GM06990 (cell line): Measurements from ENCODE around the gene ARMC8.

Source experiments
- DNase-seq: peaks from one replicate; pipeline ENCODE4 v3.0.0-alpha.2; 2011; ENCODE audit not compliant: insufficient read length; ENCODE audit errors: extremely low read depth
- H3K27me3 ChIP-seq: replicated peaks from 2 replicates; pipeline ENCODE4 v1.6.0; 2011; ENCODE audit warnings: low read length; ENCODE audit not compliant: control insufficient read depth, insufficient read depth
- H3K36me3 ChIP-seq: 2 replicates; pipeline ENCODE4 v1.5.1; 2011; ENCODE audit warnings: low read length; ENCODE audit not compliant: control insufficient read depth, insufficient read depth
- H3K4me3 ChIP-seq: replicated peaks from 2 replicates; pipeline ENCODE4 v1.5.1; 2011; ENCODE audit warnings: low read depth, mild to moderate bottlenecking, control low read depth, low read length
- CTCF ChIP-seq: IDR thresholded peaks from 2 replicates; pipeline ENCODE4 v1.5.1; 2011; ENCODE audit warnings: low read length, control low read depth, mild to moderate bottlenecking, inconsistent platforms; ENCODE audit not compliant: insufficient read depth, poor library complexity, severe bottlenecking

ARMC8 gene

GRCh38 chr3:138227650-138228049 lies 40.5 kb downstream of the ARMC8 start:
- H3K4me3 ChIP-seq: no peak overlapping the region
- no peaks in the 10 kb centered on the region for H3K27me3 ChIP-seq
- no peak for TF ChIP-seq CTCF
- peaks cover 13% of the 10 kb centered on the region for H3K36me3 ChIP-seq
- no peak for DNase-seq

DNA sequence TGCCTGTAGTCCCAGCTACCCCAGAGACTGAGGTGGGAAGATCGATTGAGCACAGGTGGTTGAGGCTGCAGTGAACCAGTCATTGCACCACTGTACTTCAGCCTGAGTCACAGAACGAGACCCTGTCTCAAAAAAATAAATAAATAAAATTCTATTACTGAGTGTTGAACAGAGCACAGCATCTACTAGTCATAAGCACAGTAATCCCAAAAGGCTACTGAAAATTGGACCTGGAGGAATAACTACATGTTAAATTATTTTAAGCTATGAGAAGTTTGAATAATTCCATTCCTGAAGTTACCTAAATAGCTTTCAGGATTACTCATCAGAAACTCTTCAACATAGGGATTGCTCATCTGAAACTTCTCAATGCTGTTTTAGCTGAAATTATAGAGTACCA lies 43.4 kb downstream of the ARMC8 start:
- no peak for TF ChIP-seq CTCF
- peak; percentile 25 for DNase-seq
- Histone ChIP-seq H3K36me3 (peaks cover 2% of the 10 kb centered on the region), H3K27me3 (no peaks in the 10 kb centered on the region), H3K4me3 (no peak overlapping the region)

DNA sequence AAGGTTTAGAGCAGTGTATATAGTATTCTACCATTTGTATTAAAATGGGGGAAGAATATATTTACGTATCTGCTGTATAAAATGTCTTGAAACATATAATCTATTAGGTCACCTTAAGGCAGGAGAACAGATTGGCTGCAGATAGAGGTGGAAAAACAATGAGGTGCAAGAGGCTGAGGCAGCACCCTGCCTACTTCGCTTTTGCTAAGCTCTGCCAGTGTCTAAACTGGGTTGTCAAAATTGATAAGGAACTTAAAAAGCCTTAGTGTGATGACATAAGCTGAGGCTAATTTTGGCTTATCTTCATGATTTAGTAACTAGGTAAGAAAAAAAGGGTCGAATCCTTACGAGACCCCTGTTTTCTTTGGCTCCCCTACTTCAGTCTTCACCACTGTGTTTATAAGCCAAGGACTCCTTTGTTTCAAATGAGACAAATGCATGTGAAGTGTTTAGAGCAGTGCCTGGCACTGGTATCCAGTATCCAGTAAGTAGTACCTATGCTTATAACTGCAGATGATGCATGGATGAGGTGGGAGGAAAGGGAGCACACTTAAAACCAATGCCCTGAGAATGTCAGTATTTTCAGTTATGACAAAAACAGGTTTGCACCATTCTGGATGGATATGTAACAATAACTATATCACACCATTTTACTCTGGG lies 45.7 kb downstream of the ARMC8 start:
- Histone ChIP-seq H3K27me3 (no peaks in the 10 kb centered on the region), H3K4me3 (no peak overlapping the region), H3K36me3 (peaks cover 6% of the 10 kb centered on the region; the same call in 1 of the 2 replicates)
- no peak for TF ChIP-seq CTCF
- no peak for DNase-seq

- peak; percentile 6 for DNase-seq
- no peak for TF ChIP-seq CTCF
- peaks cover 6% of the 10 kb centered on the region for H3K36me3 ChIP-seq
- no peaks in the 10 kb centered on the region for H3K27me3 ChIP-seq
- no peak overlapping the region for H3K4me3 ChIP-seq
Measured at GRCh38 chr3:138234401-138235179, 47.5 kb downstream of the ARMC8 start.

DNA sequence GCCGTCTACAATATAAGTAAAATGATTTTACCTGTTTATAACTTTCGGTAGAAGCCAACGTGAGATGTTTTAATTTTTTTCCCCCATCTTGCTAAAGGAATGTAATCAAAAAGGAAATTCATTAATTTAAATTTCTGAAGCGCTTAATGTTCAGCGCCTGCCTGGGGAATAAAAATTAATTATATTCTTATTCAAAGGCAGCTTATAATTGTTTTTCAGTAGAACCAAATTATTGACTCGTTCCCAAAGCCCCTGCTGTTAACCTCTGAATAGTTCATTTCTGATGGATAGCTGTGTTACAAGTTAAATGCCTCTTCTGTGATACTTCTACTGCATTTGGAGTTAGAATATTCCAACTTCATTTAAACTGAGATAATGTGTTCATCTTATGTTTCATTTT lies 51.6 kb downstream of the ARMC8 start:
- no peak for DNase-seq
- Histone ChIP-seq H3K36me3 (peaks cover 4% of the 10 kb centered on the region), H3K4me3 (no peak overlapping the region), H3K27me3 (no peaks in the 10 kb centered on the region)
- no peak for TF ChIP-seq CTCF
